Calu3 (cell line): ENCODE results near the gene OGA. TPM values are rescaled to one million over a fixed set of nuclear protein-coding genes. Genes with fewer than 3 reads are reported as not detected.
A peak's percentile ranks its signal among the peaks of the same experiment; 100 is the strongest.

ENCODE experiments used
- BruUV-seq: library from RNA; stranded (reverse); fragments of 400-500 nt; replicated peaks from 2 replicates; lab custom pipeline; 2021; lab: Mats Ljungman, UMichigan
- CTCF ChIA-PET: fragments of 300-600 bp; sonication (Branson Sonifier 250); formaldehyde crosslinking; loops from one replicate; lab custom pipeline; 2022; ENCODE audit warnings: antibody characterized with exemption; lab: Charles Lee
- DNase-seq: peaks from one replicate; pipeline ENCODE4 v3.0.0; 2022
- H3K27ac Mint-ChIP-seq: one replicate; pipeline ENCODE4 v1.8.0; 2022; ENCODE audit warnings: mixed read lengths; ENCODE audit not compliant: unreplicated experiment
- H3K27me3 Mint-ChIP-seq: one replicate; pipeline ENCODE4 v1.8.0; 2022; ENCODE audit warnings: mixed read lengths; ENCODE audit not compliant: unreplicated experiment
- H3K36me3 Mint-ChIP-seq: one replicate; pipeline ENCODE4 v1.8.0; 2022; ENCODE audit warnings: mild to moderate bottlenecking, moderate library complexity, mixed read lengths; ENCODE audit not compliant: insufficient read depth, unreplicated experiment
- H3K4me1 Mint-ChIP-seq: one replicate; pipeline ENCODE4 v1.8.0; 2022; ENCODE audit warnings: mild to moderate bottlenecking, low read depth, mixed read lengths; ENCODE audit not compliant: unreplicated experiment
- H3K4me3 Mint-ChIP-seq: one replicate; pipeline ENCODE4 v1.8.0; 2022; ENCODE audit warnings: mild to moderate bottlenecking, low read depth, moderate library complexity, mixed read lengths; ENCODE audit not compliant: unreplicated experiment
- H3K9me3 Mint-ChIP-seq: one replicate; pipeline ENCODE4 v1.8.0; 2022; ENCODE audit warnings: low read depth, mixed read lengths; ENCODE audit not compliant: unreplicated experiment
- CTCF ChIP-seq: fragments of 200-600 bp; IDR thresholded peaks from one replicate; pipeline ENCODE4 v1.8.0; 2022; ENCODE audit warnings: antibody characterized with exemption; ENCODE audit not compliant: unreplicated experiment
- intact Hi-C: fragments of 100-400 bp; cut with micrococcal nuclease; formaldehyde crosslinking; loops from one replicate; pipeline ENCODE4 v1.10.0; 2022; ENCODE audit not compliant: unreplicated experiment
- total RNA-seq: library from RNA; stranded (reverse); gene quantifications from 2 replicates; pipeline ENCODE4 v1.2.3, GENCODE V29; 2022

The OGA gene
- total RNA-seq, 1 experiment from 2014 or later, result 59.0 TPM

- peaks cover 58% of the 10 kb centered on the region for H3K36me3 Mint-ChIP-seq
- DNase-seq, result peak; percentile 84
- intact Hi-C loops, result no loop called here
- peaks cover 14% of the 10 kb centered on the region for H3K27me3 Mint-ChIP-seq
- TSS peak; percentile 78 for BruUV-seq
- CTCF ChIA-PET, result interaction anchor here (1.8 to 2.9 kb wide), 3 partner anchors 35 to 180 kb away, joined by 4 to 34 read pairs (median 7); partner anchors contain the start of gene OGA
- no peaks in the 10 kb centered on the region for H3K9me3 Mint-ChIP-seq
- H3K27ac Mint-ChIP-seq, result peak within 1 kb of the TSS; percentile 97
- H3K4me1 Mint-ChIP-seq, result peaks cover 44% of the 10 kb centered on the region
- no peak for TF ChIP-seq CTCF
- H3K4me3 Mint-ChIP-seq, result peak within 1 kb of the TSS; percentile 97
These were observed 35.2 kb downstream of the OGA start, which contains the start of gene NPM3 for GRCh38 chr10:101782811-101783735. Gene NPM3 (minus strand): TSS chr10:101783446. CDS start chr10:101783390, 56 bp downstream.

- DNase-seq, result no peak
- H3K27me3 Mint-ChIP-seq, result peaks cover 23% of the 10 kb centered on the region
These were observed 36.0 kb downstream of the OGA start for GRCh38 chr10:101781984-101782810.

GRCh38 chr10:101781655-101781983 is 36.6 kb downstream of the OGA start:
- CTCF ChIA-PET, result interaction anchor here (0.9 to 2.9 kb wide), 3 partner anchors 37 to 210 kb away, joined by 3 to 34 read pairs (median 4); partner anchors contain the start of gene OGA
- no TSS peak for BruUV-seq
- no peak for TF ChIP-seq CTCF
- peak overlapping the region; percentile 97 for H3K4me3 Mint-ChIP-seq
- H3K9me3 Mint-ChIP-seq, result no peaks in the 10 kb centered on the region
- H3K4me1 Mint-ChIP-seq, result peaks cover 44% of the 10 kb centered on the region
- H3K27me3 Mint-ChIP-seq, result peaks cover 29% of the 10 kb centered on the region
- peaks cover 48% of the 10 kb centered on the region for H3K36me3 Mint-ChIP-seq
- intact Hi-C loops, result loop anchor here (2.0 kb wide), 1 partner anchor 179 kb away; no protein-coding TSS in a partner anchor
- no peak overlapping the region for H3K27ac Mint-ChIP-seq
- DNase-seq, result no peak

More at GRCh38 chr10:101781984-101782810, 36.0 kb downstream of the OGA start:
- no TSS peak for BruUV-seq
- Mint-ChIP-seq H3K9me3 (no peaks in the 10 kb centered on the region), H3K4me1 (peaks cover 44% of the 10 kb centered on the region), H3K27ac (peak overlapping the region; percentile 97), H3K36me3 (peaks cover 50% of the 10 kb centered on the region), H3K4me3 (peak overlapping the region; percentile 97)
- TF ChIP-seq CTCF, result no peak
- CTCF ChIA-PET, result interaction anchor here (2.9 kb wide), 1 partner anchor 179 kb away, joined by 34 read pairs; no protein-coding TSS in a partner anchor
- intact Hi-C loops, result loop anchor here (2.0 kb wide), 1 partner anchor 179 kb away; no protein-coding TSS in a partner anchor
